Tibial artery (tissue), 4 donors: ENCODE measurements around the gene TEDC1.

ENCODE experiments used
- DNase-seq, 2 donors: peaks; one replicate each; pipeline ENCODE4 v3.0.0-alpha.2; 2019
- H3K27ac ChIP-seq, 2 donors: fragments of 200-600 bp; sonication (generic) in 1 of 2; 1 replicate in 1 of 2; 2 replicates in 1 of 2; pipeline ENCODE4 v1.5.1; 2018 to 2019; ENCODE audit warnings: mild to moderate bottlenecking in 1 of 2
- H3K27me3 ChIP-seq, 2 donors: fragments of 200-600 bp; sonication (generic) in 1 of 2; one replicate each; pipeline versions ENCODE4 v1.5.1 to v1.6.0; 2016 to 2019
- H3K36me3 ChIP-seq, 3 donors: fragments of 200-600 bp; sonication (generic) in 2 of 3; one replicate each; pipeline ENCODE4 v1.5.1; 2016 to 2019; ENCODE audit warnings: mild to moderate bottlenecking in 2 of 3
- H3K4me1 ChIP-seq, 4 donors: fragments of 200-600 bp; sonication (generic) in 2 of 4; 1 replicate in 3 of 4; 2 replicates in 1 of 4; pipeline ENCODE4 v1.5.1; 2016 to 2019
- H3K4me3 ChIP-seq, 2 donors: fragments of 200-600 bp; sonication (generic) in 1 of 2; 1 replicate in 1 of 2; 2 replicates in 1 of 2; pipeline ENCODE4 v1.5.1; 2018 to 2019; ENCODE audit warnings: mild to moderate bottlenecking in 2 of 2
- H3K9me3 ChIP-seq, 3 donors: fragments of 200-600 bp; sonication (generic) in 1 of 3; one replicate each; pipeline ENCODE4 v1.5.1; 2016 to 2019
- CTCF ChIP-seq, 2 experiments: fragments of 200-600 bp in 1 of 2; fragments of 450-650 bp in 1 of 2; IDR thresholded peaks; one replicate each; pipeline ENCODE4 v1.5.1; 2017 to 2019; ENCODE audit warnings: antibody characterized with exemption in 2 of 2, mild to moderate bottlenecking in 1 of 2, moderate library complexity in 1 of 2
- intact Hi-C: fragments of 100-400 bp; cut with DNase I; formaldehyde crosslinking; loops from one replicate; pipeline ENCODE4 v1.15.0; 2023; ENCODE audit warnings: low total_unique reads

Gene TEDC1

GRCh38 chr14:105478398-105479251 is 12.4 kb upstream of the TEDC1 start:
- H3K4me3 ChIP-seq = no peak overlapping the region
- intact Hi-C loops = loop anchor here (10.0 kb wide), 1 partner anchor 724 kb away; the partner anchor contains the start of gene SIVA1
- H3K4me1 ChIP-seq = peaks cover 25 to 83% (median 71%) of the 10 kb centered on the region in 4 donors
- DNase-seq = peak in 1 of 2 donors; percentile 67
- peaks cover 6 to 23% (median 14%) of the 10 kb centered on the region in 3 donors for H3K36me3 ChIP-seq
- no peaks in the 10 kb centered on the region for H3K9me3 ChIP-seq
- no peaks in the 10 kb centered on the region for H3K27me3 ChIP-seq
- H3K27ac ChIP-seq = peak overlapping the region; percentile 97 to 98
- no peak for TF ChIP-seq CTCF (IDR thresholded peaks at IDR 0.05)

- no peak for TF ChIP-seq CTCF (IDR thresholded peaks at IDR 0.05)
- Histone ChIP-seq H3K27me3 (no peaks in the 10 kb centered on the region), H3K9me3 (no peaks in the 10 kb centered on the region), H3K36me3 (peaks cover 6 to 23% (median 14%) of the 10 kb centered on the region in 3 donors), H3K4me1 (peaks cover 32 to 87% (median 77%) of the 10 kb centered on the region in 4 donors), H3K4me3 (no peak overlapping the region), H3K27ac (peak overlapping the region; percentile 97 to 98)
- intact Hi-C loops = loop anchor here (10.0 kb wide), 1 partner anchor 725 kb away; the partner anchor contains the start of gene SIVA1
- peak in 1 of 2 donors; percentile 75 for DNase-seq
Observed at GRCh38 chr14:105479431-105480158, 11.5 kb upstream of the TEDC1 start.

GRCh38 chr14:105480199-105480746 is 10.8 kb upstream of the TEDC1 start:
- H3K27ac ChIP-seq = peak overlapping the region; percentile 97 to 98
- peak overlapping the region in 1 of 2 donors; percentile 2 for H3K4me3 ChIP-seq
- peaks cover 32 to 94% (median 84%) of the 10 kb centered on the region in 4 donors for H3K4me1 ChIP-seq
- H3K27me3 ChIP-seq = no peaks in the 10 kb centered on the region
- H3K9me3 ChIP-seq = no peaks in the 10 kb centered on the region
- intact Hi-C loops = no loop called here
- peaks cover 6 to 23% (median 14%) of the 10 kb centered on the region in 3 donors for H3K36me3 ChIP-seq
- TF ChIP-seq CTCF (IDR thresholded peaks at IDR 0.05) = no peak
- peak in 1 of 2 donors; percentile 73 for DNase-seq

- TF ChIP-seq CTCF (IDR thresholded peaks at IDR 0.05) = peak; percentile 99
- H3K9me3 ChIP-seq = no peaks in the 10 kb centered on the region
- H3K4me3 ChIP-seq = peak overlapping the region; percentile 43 to 50
- peak; percentile 90 to 97 for DNase-seq
- H3K4me1 ChIP-seq = peaks cover 29 to 96% (median 91%) of the 10 kb centered on the region in 4 donors
- peak overlapping the region; percentile 97 to 98 for H3K27ac ChIP-seq
- H3K36me3 ChIP-seq = peaks cover 6 to 23% (median 14%) of the 10 kb centered on the region in 3 donors
- no peaks in the 10 kb centered on the region for H3K27me3 ChIP-seq
- intact Hi-C loops = no loop called here
Observed at GRCh38 chr14:105480807-105481801, 9.9 kb upstream of the TEDC1 start.
